H9 (cell line): ENCODE results near the gene TACR3. TPM values are rescaled to one million over a fixed set of nuclear protein-coding genes. Genes with fewer than 3 reads are reported as not detected.

Experiments used
- DNase-seq: peaks from one replicate; pipeline ENCODE4 v3.0.0-alpha.2; 2017
- H2AFZ ChIP-seq: one replicate; pipeline ENCODE4 v1.6.1; 2013; ENCODE audit warnings: mild to moderate bottlenecking, low read length, control low read depth, moderate library complexity
- H2AK5ac ChIP-seq: 2 replicates; pipeline ENCODE4 v1.6.1; 2013; ENCODE audit warnings: low read length, control low read depth, mixed read lengths; ENCODE audit not compliant: insufficient read length
- H2BK120ac ChIP-seq: one replicate; pipeline ENCODE4 v1.6.1; 2013; ENCODE audit warnings: low read depth, mild to moderate bottlenecking, low read length, control low read depth, inconsistent platforms; ENCODE audit not compliant: poor library complexity, severe bottlenecking
- H2BK12ac ChIP-seq: 2 replicates; pipeline ENCODE4 v1.6.1; 2013; ENCODE audit warnings: low read length, control low read depth, mixed read lengths, low read depth; ENCODE audit not compliant: insufficient read length
- H2BK15ac ChIP-seq: 2 replicates; pipeline ENCODE4 v1.6.1; 2013; ENCODE audit warnings: low read depth, low read length, control low read depth
- H2BK20ac ChIP-seq: one replicate; pipeline ENCODE4 v1.6.1; 2013; ENCODE audit warnings: low read depth, mild to moderate bottlenecking, low read length, control low read depth, inconsistent platforms; ENCODE audit not compliant: poor library complexity, severe bottlenecking
- H2BK5ac ChIP-seq: 2 replicates; pipeline ENCODE4 v1.6.1; 2013; ENCODE audit warnings: low read length, control low read depth, mixed read lengths; ENCODE audit not compliant: insufficient read length
- H3K14ac ChIP-seq: 2 replicates; pipeline ENCODE4 v1.6.1; 2013; ENCODE audit warnings: low read length, control low read depth; ENCODE audit not compliant: insufficient read depth
- H3K18ac ChIP-seq: 2 replicates; pipeline ENCODE4 v1.6.1; 2013; ENCODE audit warnings: low read depth, mild to moderate bottlenecking, mixed read lengths, low read length, control low read depth; ENCODE audit not compliant: insufficient read length
- H3K23ac ChIP-seq: 2 replicates; pipeline ENCODE4 v1.6.1; 2013; ENCODE audit warnings: low read length, control low read depth, mixed read lengths, low read depth; ENCODE audit not compliant: insufficient read length
- H3K23me2 ChIP-seq: 2 replicates; pipeline ENCODE4 v1.6.1; 2013; ENCODE audit warnings: low read depth, mild to moderate bottlenecking, mixed read lengths, low read length, control low read depth; ENCODE audit not compliant: insufficient read length, poor library complexity, severe bottlenecking
- H3K27ac ChIP-seq: 2 replicates; pipeline ENCODE4 v1.5.1; 2013; ENCODE audit warnings: low read length, control low read depth, mixed read lengths, low read depth; ENCODE audit not compliant: insufficient read length
- H3K27me3 ChIP-seq: 2 replicates; pipeline ENCODE4 v1.6.1; 2013; ENCODE audit warnings: low read length, control low read depth, inconsistent platforms; ENCODE audit not compliant: insufficient read depth
- H3K4ac ChIP-seq: 2 replicates; pipeline ENCODE4 v1.6.1; 2013; ENCODE audit warnings: low read depth, mild to moderate bottlenecking, control low read depth, inconsistent platforms, low read length, moderate library complexity
- H3K4me1 ChIP-seq: 2 replicates; pipeline ENCODE4 v1.6.1; 2013; ENCODE audit warnings: low read length, control low read depth, inconsistent platforms; ENCODE audit not compliant: insufficient read depth
- H3K4me2 ChIP-seq: 2 replicates; pipeline ENCODE4 v1.6.1; 2013; ENCODE audit warnings: low read length, control low read depth, mixed read lengths; ENCODE audit not compliant: insufficient read length, insufficient read depth
- H3K56ac ChIP-seq: 2 replicates; pipeline ENCODE4 v1.6.1; 2013; ENCODE audit warnings: low read depth, mild to moderate bottlenecking, mixed read lengths, low read length, control low read depth; ENCODE audit not compliant: insufficient read length
- H3K79me1 ChIP-seq: 2 replicates; pipeline ENCODE4 v1.6.1; 2013; ENCODE audit warnings: low read depth, mild to moderate bottlenecking, moderate library complexity, low read length, control low read depth, inconsistent platforms; ENCODE audit not compliant: insufficient read depth, poor library complexity, severe bottlenecking
- H3K79me2 ChIP-seq: 2 replicates; pipeline ENCODE4 v1.6.1; 2013; ENCODE audit warnings: low read length, control low read depth, inconsistent platforms; ENCODE audit not compliant: insufficient read depth
- H3K9ac ChIP-seq: 2 replicates; pipeline ENCODE4 v1.6.1; 2013; ENCODE audit warnings: low read length, control low read depth, mixed read lengths; ENCODE audit not compliant: insufficient read length; ENCODE audit errors: extremely low read depth
- H3K9me3 ChIP-seq: one replicate; pipeline ENCODE4 v1.6.1; 2013; ENCODE audit warnings: low read depth, low read length, inconsistent platforms; ENCODE audit not compliant: control insufficient read depth
- H3T11ph ChIP-seq: one replicate; pipeline ENCODE4 v1.6.1; 2013; ENCODE audit warnings: mild to moderate bottlenecking, low read length, control low read depth, inconsistent platforms
- H4K20me1 ChIP-seq: one replicate; pipeline ENCODE4 v1.6.1; 2013; ENCODE audit not compliant: control insufficient read depth, insufficient read length, insufficient read depth
- H4K5ac ChIP-seq: 2 replicates; pipeline ENCODE4 v1.6.1; 2013; ENCODE audit warnings: low read depth, mild to moderate bottlenecking, mixed read lengths, low read length, control low read depth; ENCODE audit not compliant: insufficient read length
- H4K8ac ChIP-seq: replicated peaks from 2 replicates; pipeline ENCODE4 v1.6.1; 2013; ENCODE audit warnings: low read length, control low read depth, mixed read lengths, low read depth; ENCODE audit not compliant: insufficient read length
- H4K91ac ChIP-seq: 2 replicates; pipeline ENCODE4 v1.6.1; 2013; ENCODE audit warnings: low read depth, mild to moderate bottlenecking, moderate library complexity, mixed read lengths, low read length, control low read depth; ENCODE audit not compliant: insufficient read length
- H3K27ac Mint-ChIP-seq, 3 experiments: 2 replicates in 2 of 3; 3 replicates in 1 of 3; pipeline ENCODE4 v1.8.0; 2020 to 2021; ENCODE audit warnings: mixed read lengths in 3 of 3, mild to moderate bottlenecking in 1 of 3, moderate library complexity in 1 of 3
- H3K27me3 Mint-ChIP-seq: 2 replicates; pipeline ENCODE4 v1.8.0; 2021; ENCODE audit warnings: low read depth, mild to moderate bottlenecking, moderate library complexity, mixed read lengths
- H3K36me3 Mint-ChIP-seq, 3 experiments: 2 replicates in 2 of 3; 3 replicates in 1 of 3; pipeline ENCODE4 v1.8.0; 2020 to 2021; ENCODE audit warnings: low read depth in 3 of 3, mixed read lengths in 3 of 3; ENCODE audit not compliant: insufficient read depth in 1 of 3
- H3K4me1 Mint-ChIP-seq, 2 experiments: 2 replicates each; pipeline ENCODE4 v1.8.0; 2020; ENCODE audit warnings: mixed read lengths in 2 of 2
- H3K4me3 Mint-ChIP-seq, 2 experiments: 2 replicates in 1 of 2; 3 replicates in 1 of 2; pipeline ENCODE4 v1.8.0; 2020 to 2021; ENCODE audit warnings: mild to moderate bottlenecking in 2 of 2, mixed read lengths in 2 of 2, moderate library complexity in 1 of 2
- H3K9me3 Mint-ChIP-seq, 2 experiments: 2 replicates in 1 of 2; 3 replicates in 1 of 2; pipeline ENCODE4 v1.8.0; 2020; ENCODE audit warnings: mild to moderate bottlenecking in 2 of 2, mixed read lengths in 2 of 2, moderate library complexity in 1 of 2
- CTCF ChIP-seq: fragments of 200-600 bp; sonication (generic); conservative IDR thresholded peaks from 3 replicates; pipeline ENCODE4 v1.8.0; 2021; ENCODE audit warnings: antibody characterized with exemption, mild to moderate bottlenecking
- WGBS: extraction: QIAGEN DNeasy Blood & Tissue Kit; methylation state at CpG from one replicate; pipeline ENCODE4 v1.1.7; 2013; ENCODE audit warnings: missing lambda C conversion rate, low lambda C conversion rate, mixed read lengths; ENCODE audit not compliant: insufficient read length; ENCODE audit errors: extremely low coverage; 5-methylcytosine and 5-hydroxymethylcytosine counted together
- total RNA-seq: library from RNA; stranded (reverse); gene quantifications from 2 replicates; pipeline ENCODE4 v1.2.1, GENCODE V29; 2021

Gene TACR3
- total RNA-seq, 1 experiment from 2014 or later = 0.44 TPM

GRCh38 chr4:103664436-103665075, 55.2 kb downstream of the TACR3 start:
- Histone ChIP-seq H2BK12ac (no peak overlapping the region), H3K4ac (no peak overlapping the region), H2BK5ac (no peak overlapping the region), H3K79me2 (no peaks in the 10 kb centered on the region), H3K79me1 (no peaks in the 10 kb centered on the region), H3K9ac (no peak overlapping the region), H2BK15ac (no peak overlapping the region), H3T11ph (no peak overlapping the region), H2AFZ (no peak overlapping the region), H3K4me2 (no peak overlapping the region), H3K27ac (no peak overlapping the region), H3K9me3 (no peaks in the 10 kb centered on the region), H4K8ac (no peak overlapping the region), H3K23me2 (no peaks in the 10 kb centered on the region), H3K27me3 (no peaks in the 10 kb centered on the region), H3K14ac (no peak overlapping the region), H4K5ac (no peak overlapping the region), H2BK120ac (no peak overlapping the region), H3K56ac (no peak overlapping the region), H3K18ac (no peak overlapping the region), H4K91ac (no peak overlapping the region), H3K4me1 (no peaks in the 10 kb centered on the region), H4K20me1 (no peaks in the 10 kb centered on the region), H3K23ac (no peak overlapping the region), H2AK5ac (no peak overlapping the region), H2BK20ac (no peak overlapping the region)
- no CpG with 5 or more reads among the region's 2 CpGs for WGBS
- no peaks in the 10 kb centered on the region for H3K27me3 Mint-ChIP-seq
- no peak for TF ChIP-seq CTCF
- no peak for DNase-seq
- no peak overlapping the region for H3K4me3 Mint-ChIP-seq
- peak overlapping the region in 1 of 3 experiments; percentile 52; a peak in 2 of 7 replicates for H3K27ac Mint-ChIP-seq
- no peaks in the 10 kb centered on the region for H3K9me3 Mint-ChIP-seq
- H3K4me1 Mint-ChIP-seq = no peaks in the 10 kb centered on the region
- H3K36me3 Mint-ChIP-seq = no peaks in the 10 kb centered on the region
